ENCODE measurements around the gene ADTRP.
A peak's percentile ranks its signal among the peaks of the same experiment; 100 is the strongest.

Gene ADTRP

DNA sequence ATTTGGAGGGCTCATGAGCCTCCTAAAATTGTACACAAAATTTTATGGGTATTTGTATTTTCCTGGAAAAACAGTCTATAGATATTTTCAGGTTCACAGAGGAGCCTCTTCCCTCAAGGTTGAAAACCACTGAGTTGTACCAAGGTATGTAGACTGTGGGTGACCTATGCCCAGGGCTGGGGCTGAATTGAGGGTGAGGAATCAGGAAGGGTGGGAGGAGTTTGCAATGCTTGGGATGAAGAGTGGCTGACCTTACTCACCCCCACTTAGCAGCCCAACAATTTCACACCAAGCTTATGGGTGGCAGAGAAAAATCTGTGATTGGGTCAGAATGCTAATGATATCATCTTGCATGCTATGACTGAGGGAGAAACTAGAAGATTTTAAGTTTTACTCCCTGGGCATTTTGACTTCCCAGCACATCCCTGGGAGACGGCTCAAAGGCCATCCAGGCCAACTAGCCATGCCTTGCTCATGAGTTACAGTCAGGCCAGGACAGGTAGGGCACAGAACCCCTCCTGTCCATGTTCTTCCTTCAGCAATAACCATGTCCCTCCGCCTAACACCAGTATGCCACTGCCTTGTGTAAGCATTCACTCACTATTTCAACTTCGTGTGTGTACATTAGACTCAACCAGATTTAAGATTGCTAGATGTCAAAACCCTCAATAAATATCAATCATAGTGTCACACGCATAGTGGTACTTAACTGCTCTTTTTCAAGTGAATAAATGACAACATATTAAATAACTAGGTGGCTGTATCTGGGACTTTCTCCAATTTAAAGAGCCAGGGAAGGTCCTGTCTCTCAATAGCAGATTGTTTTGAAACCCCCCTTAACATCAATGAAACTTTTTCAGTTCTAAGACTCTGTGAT, 16.6 kb downstream of the ADTRP start:
- peak overlapping the region in 1 of 2 donors; percentile 44 for H3K9ac ChIP-seq (ENCODE audit: low read depth in 1 of 2, low read length in 2 of 2)
- H3K4me3 ChIP-seq (ENCODE audit: low read depth in 1 of 2, low read length in 2 of 2) = peak overlapping the region in 1 of 2 donors; percentile 26
- H3K27ac ChIP-seq (ENCODE audit: low read depth, low read length) = no peak overlapping the region
- peaks cover 0 to 4% of the 10 kb centered on the region in 2 donors for H3K9me3 ChIP-seq (ENCODE audit: control insufficient read depth in 1 of 2, low read length in 2 of 2)
- H3K4me1 ChIP-seq (ENCODE audit: control insufficient read depth in 1 of 2, insufficient read depth in 2 of 2, low read length in 2 of 2) = peaks cover 49 to 51% of the 10 kb centered on the region in 2 donors
- H3K27me3 ChIP-seq (ENCODE audit: control insufficient read depth in 1 of 2, insufficient read depth in 2 of 2, low read length in 2 of 2) = no peaks in the 10 kb centered on the region
- H3K36me3 ChIP-seq (ENCODE audit: control insufficient read depth in 1 of 2, insufficient read depth in 2 of 2, low read length in 2 of 2) = peaks cover 3 to 17% of the 10 kb centered on the region in 2 donors

DNA sequence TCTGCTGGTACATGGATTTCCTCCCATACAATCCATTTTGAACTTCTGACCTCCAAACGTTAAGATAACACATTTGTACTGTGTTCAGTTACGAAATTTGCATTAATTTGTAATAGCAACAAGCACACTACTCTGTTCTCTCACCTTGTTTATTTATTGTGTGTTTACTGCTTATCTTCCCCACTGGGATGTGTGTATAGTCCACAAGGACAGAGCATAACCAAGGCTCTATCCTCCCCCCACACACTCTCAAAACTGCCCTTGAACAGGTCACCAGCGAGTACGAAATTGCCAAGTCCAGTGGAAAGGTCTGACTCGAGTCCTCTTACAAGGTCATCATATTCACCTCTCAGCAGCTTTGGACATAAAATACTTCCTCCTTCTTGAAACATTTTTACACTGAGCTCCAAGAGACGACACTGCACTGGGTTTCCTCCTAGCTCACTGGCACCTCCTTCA, 18.6 kb downstream of the ADTRP start:
- H3K4me1 ChIP-seq (ENCODE audit: control insufficient read depth in 1 of 2, insufficient read depth in 2 of 2, low read length in 2 of 2) = peaks cover 49 to 51% of the 10 kb centered on the region in 2 donors
- H3K36me3 ChIP-seq (ENCODE audit: control insufficient read depth in 1 of 2, insufficient read depth in 2 of 2, low read length in 2 of 2) = peaks cover 3 to 11% of the 10 kb centered on the region in 2 donors
- peak overlapping the region in 1 of 2 donors; percentile 6 for H3K4me3 ChIP-seq (ENCODE audit: low read depth in 1 of 2, low read length in 2 of 2)
- H3K27ac ChIP-seq (ENCODE audit: low read depth, low read length) = no peak overlapping the region
- no peaks in the 10 kb centered on the region for H3K27me3 ChIP-seq (ENCODE audit: control insufficient read depth in 1 of 2, insufficient read depth in 2 of 2, low read length in 2 of 2)
- peaks cover 0 to 4% of the 10 kb centered on the region in 2 donors for H3K9me3 ChIP-seq (ENCODE audit: control insufficient read depth in 1 of 2, low read length in 2 of 2)
- H3K9ac ChIP-seq (ENCODE audit: low read depth in 1 of 2, low read length in 2 of 2) = no peak overlapping the region

DNA sequence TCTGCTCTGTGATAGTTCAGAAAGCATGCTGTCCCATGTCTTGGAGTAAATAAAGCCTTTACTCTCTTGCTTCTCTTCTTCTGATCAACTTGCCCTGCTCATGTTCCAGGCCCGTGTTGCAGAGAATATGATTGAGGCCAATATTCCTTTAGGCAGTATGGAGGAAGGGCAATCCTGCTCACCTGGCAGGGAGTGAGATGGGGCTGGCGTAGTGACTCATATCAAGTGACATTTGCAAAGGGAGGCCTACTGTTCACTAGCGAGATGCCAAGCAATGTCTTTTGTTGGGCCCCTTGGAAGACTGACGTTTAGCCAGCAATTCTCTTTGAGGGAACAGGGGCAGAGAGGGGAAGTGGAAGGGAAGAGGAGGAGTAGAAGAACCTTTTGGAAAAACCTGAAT, 19.7 kb downstream of the ADTRP start:
- Histone ChIP-seq H3K4me3 (ENCODE audit: low read depth in 1 of 2, low read length in 2 of 2) (no peak overlapping the region), H3K36me3 (ENCODE audit: control insufficient read depth in 1 of 2, insufficient read depth in 2 of 2, low read length in 2 of 2) (peaks cover 3 to 11% of the 10 kb centered on the region in 2 donors), H3K9ac (ENCODE audit: low read depth in 1 of 2, low read length in 2 of 2) (no peak overlapping the region)

DNA sequence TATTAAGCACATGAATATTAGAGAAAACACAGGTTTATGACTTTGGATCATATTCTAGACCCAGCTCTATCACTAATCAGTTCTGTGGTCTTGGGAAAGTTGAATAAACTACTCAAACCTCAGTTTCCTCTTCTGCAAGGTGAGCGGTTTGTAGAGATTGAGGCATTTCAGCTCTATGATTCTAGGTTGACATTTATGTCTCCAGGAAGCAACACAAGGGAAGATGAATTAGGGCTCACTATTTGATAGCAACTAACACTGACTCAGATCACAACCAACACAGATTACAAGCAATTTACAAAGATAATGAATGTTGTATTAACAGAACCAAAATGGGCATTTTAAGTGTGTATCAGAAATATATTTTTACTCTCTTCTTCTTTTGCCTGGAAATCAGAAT, 21.9 kb downstream of the ADTRP start:
- Histone ChIP-seq H3K9me3 (ENCODE audit: control insufficient read depth in 1 of 2, low read length in 2 of 2) (peaks cover 0 to 4% of the 10 kb centered on the region in 2 donors), H3K27ac (ENCODE audit: low read depth, low read length) (no peak overlapping the region), H3K4me3 (ENCODE audit: low read depth in 1 of 2, low read length in 2 of 2) (no peak overlapping the region), H3K36me3 (ENCODE audit: control insufficient read depth in 1 of 2, insufficient read depth in 2 of 2, low read length in 2 of 2) (peaks cover 3 to 11% of the 10 kb centered on the region in 2 donors), H3K9ac (ENCODE audit: low read depth in 1 of 2, low read length in 2 of 2) (no peak overlapping the region), H3K4me1 (ENCODE audit: control insufficient read depth in 1 of 2, insufficient read depth in 2 of 2, low read length in 2 of 2) (peaks cover 29 to 43% of the 10 kb centered on the region in 2 donors), H3K27me3 (ENCODE audit: control insufficient read depth in 1 of 2, insufficient read depth in 2 of 2, low read length in 2 of 2) (no peaks in the 10 kb centered on the region)

More for the DNA sequence above, 19.7 kb downstream of the ADTRP start:
- Histone ChIP-seq H3K4me1 (ENCODE audit: control insufficient read depth in 1 of 2, insufficient read depth in 2 of 2, low read length in 2 of 2) (peaks cover 42 to 48% of the 10 kb centered on the region in 2 donors), H3K27me3 (ENCODE audit: control insufficient read depth in 1 of 2, insufficient read depth in 2 of 2, low read length in 2 of 2) (no peaks in the 10 kb centered on the region), H3K27ac (ENCODE audit: low read depth, low read length) (no peak overlapping the region), H3K9me3 (ENCODE audit: control insufficient read depth in 1 of 2, low read length in 2 of 2) (peaks cover 0 to 4% of the 10 kb centered on the region in 2 donors)

DNA sequence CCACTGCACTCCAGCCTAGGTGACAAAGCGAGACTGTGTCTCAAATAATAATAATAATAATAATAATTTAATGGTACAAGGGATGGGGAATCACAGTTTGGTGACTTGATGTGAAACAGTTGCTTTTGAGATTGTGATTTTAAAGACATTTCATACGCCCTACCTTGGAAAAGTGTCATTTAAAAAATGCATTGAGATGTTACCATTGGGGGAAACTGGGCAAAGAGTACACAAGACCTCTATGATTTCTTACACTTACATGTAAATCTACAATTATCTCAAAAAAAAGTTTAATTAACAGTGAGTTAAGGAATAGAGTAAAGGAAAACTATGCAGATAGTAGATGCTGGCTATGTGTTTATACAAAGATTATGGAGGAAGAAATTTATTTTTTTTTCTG, 22.3 kb downstream of the ADTRP start:
- H3K36me3 ChIP-seq (ENCODE audit: control insufficient read depth in 1 of 2, insufficient read depth in 2 of 2, low read length in 2 of 2) = peaks cover 3 to 11% of the 10 kb centered on the region in 2 donors
- no peaks in the 10 kb centered on the region for H3K27me3 ChIP-seq (ENCODE audit: control insufficient read depth in 1 of 2, insufficient read depth in 2 of 2, low read length in 2 of 2)
- H3K4me3 ChIP-seq (ENCODE audit: low read depth in 1 of 2, low read length in 2 of 2) = no peak overlapping the region
- H3K27ac ChIP-seq (ENCODE audit: low read depth, low read length) = no peak overlapping the region
- peaks cover 0 to 4% of the 10 kb centered on the region in 2 donors for H3K9me3 ChIP-seq (ENCODE audit: control insufficient read depth in 1 of 2, low read length in 2 of 2)
- H3K9ac ChIP-seq (ENCODE audit: low read depth in 1 of 2, low read length in 2 of 2) = no peak overlapping the region
- peaks cover 31 to 47% of the 10 kb centered on the region in 2 donors for H3K4me1 ChIP-seq (ENCODE audit: control insufficient read depth in 1 of 2, insufficient read depth in 2 of 2, low read length in 2 of 2)

DNA sequence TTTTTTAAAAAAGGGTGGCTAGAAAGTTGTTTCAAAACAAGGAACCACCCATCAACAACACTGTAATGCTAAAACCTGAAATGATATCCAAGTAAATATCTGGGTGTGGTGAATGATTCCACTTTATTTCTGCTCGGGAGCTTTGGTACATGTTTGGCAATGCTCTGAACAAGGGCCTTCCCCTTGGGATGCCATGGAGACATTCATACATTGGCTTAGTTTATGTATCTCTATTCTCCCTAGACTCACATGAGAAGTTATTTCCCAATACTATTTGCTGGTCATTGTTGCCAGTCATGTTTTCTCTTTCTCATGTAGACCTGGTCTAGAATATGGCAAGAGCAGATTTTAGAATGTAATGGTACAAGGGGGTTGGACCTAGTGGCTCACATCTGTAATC, 22.9 kb downstream of the ADTRP start:
- H3K9me3 ChIP-seq (ENCODE audit: control insufficient read depth in 1 of 2, low read length in 2 of 2) = peaks cover 0 to 4% of the 10 kb centered on the region in 2 donors
- H3K4me3 ChIP-seq (ENCODE audit: low read depth in 1 of 2, low read length in 2 of 2) = no peak overlapping the region
- no peaks in the 10 kb centered on the region for H3K27me3 ChIP-seq (ENCODE audit: control insufficient read depth in 1 of 2, insufficient read depth in 2 of 2, low read length in 2 of 2)
- H3K9ac ChIP-seq (ENCODE audit: low read depth in 1 of 2, low read length in 2 of 2) = no peak overlapping the region
- no peak overlapping the region for H3K27ac ChIP-seq (ENCODE audit: low read depth, low read length)
- peaks cover 3 to 11% of the 10 kb centered on the region in 2 donors for H3K36me3 ChIP-seq (ENCODE audit: control insufficient read depth in 1 of 2, insufficient read depth in 2 of 2, low read length in 2 of 2)
- H3K4me1 ChIP-seq (ENCODE audit: control insufficient read depth in 1 of 2, insufficient read depth in 2 of 2, low read length in 2 of 2) = peaks cover 30 to 45% of the 10 kb centered on the region in 2 donors

DNA sequence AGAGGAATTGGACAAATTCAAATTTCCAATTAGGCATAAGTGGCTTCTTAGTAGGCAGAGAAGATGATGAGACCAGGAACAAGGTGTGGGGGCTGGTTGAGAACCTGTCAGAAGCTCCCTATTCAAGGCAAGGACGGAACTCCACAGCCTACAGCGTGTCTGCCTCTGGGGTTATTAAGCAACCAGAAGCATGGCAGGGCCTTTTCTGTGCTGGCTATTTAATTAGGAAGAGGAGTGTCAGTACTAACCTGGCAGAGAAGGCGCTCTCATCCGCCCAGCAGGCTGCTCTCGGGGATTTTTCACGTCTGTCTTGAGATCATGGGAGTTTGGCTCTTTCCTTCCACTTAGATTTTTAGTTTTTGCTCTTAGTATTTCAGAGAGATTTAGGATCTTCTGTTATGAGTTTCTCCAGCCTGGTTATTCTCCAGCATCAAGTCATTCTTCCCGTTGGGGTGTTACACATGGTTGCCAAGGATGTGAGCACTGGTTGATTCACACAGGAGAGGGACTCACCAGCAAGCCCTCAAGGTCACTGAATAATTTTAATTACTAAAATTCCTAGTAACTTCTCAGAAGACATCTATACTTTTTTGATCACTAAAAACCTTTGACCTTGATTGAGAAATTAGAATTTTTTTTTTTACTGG, 23.9 kb downstream of the ADTRP start:
- Histone ChIP-seq H3K27ac (ENCODE audit: low read depth, low read length) (no peak overlapping the region), H3K4me1 (ENCODE audit: control insufficient read depth in 1 of 2, insufficient read depth in 2 of 2, low read length in 2 of 2) (peaks cover 26 to 44% of the 10 kb centered on the region in 2 donors), H3K9me3 (ENCODE audit: control insufficient read depth in 1 of 2, low read length in 2 of 2) (peaks cover 0 to 4% of the 10 kb centered on the region in 2 donors), H3K27me3 (ENCODE audit: control insufficient read depth in 1 of 2, insufficient read depth in 2 of 2, low read length in 2 of 2) (no peaks in the 10 kb centered on the region), H3K9ac (ENCODE audit: low read depth in 1 of 2, low read length in 2 of 2) (no peak overlapping the region), H3K36me3 (ENCODE audit: control insufficient read depth in 1 of 2, insufficient read depth in 2 of 2, low read length in 2 of 2) (peaks cover 3 to 11% of the 10 kb centered on the region in 2 donors), H3K4me3 (ENCODE audit: low read depth in 1 of 2, low read length in 2 of 2) (no peak overlapping the region)

DNA sequence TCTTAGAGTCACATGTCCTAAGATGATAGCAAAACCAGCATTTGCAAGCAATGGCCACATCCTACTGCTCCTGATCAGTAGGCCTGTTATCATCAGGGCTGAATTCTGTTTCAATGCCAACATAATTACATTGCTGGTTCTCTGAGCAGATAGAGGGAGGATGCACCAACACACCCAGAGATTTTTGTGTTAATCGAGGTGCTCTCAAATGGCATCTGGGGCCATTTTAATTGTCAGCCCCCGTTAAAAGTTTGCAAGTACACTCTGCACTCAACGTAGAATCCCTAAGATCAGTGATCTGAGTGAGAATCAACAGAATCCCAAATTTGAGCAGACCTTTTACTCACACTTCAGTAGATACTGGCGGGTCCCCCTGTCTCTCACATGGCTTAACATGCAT, 24.8 kb downstream of the ADTRP start:
- no peak overlapping the region for H3K27ac ChIP-seq (ENCODE audit: low read depth, low read length)
- no peak overlapping the region for H3K4me3 ChIP-seq (ENCODE audit: low read depth in 1 of 2, low read length in 2 of 2)
- no peaks in the 10 kb centered on the region for H3K27me3 ChIP-seq (ENCODE audit: control insufficient read depth in 1 of 2, insufficient read depth in 2 of 2, low read length in 2 of 2)
- H3K9ac ChIP-seq (ENCODE audit: low read depth in 1 of 2, low read length in 2 of 2) = no peak overlapping the region
- H3K4me1 ChIP-seq (ENCODE audit: control insufficient read depth in 1 of 2, insufficient read depth in 2 of 2, low read length in 2 of 2) = peaks cover 24 to 38% of the 10 kb centered on the region in 2 donors
- H3K36me3 ChIP-seq (ENCODE audit: control insufficient read depth in 1 of 2, insufficient read depth in 2 of 2, low read length in 2 of 2) = peaks cover 3 to 8% of the 10 kb centered on the region in 2 donors
- peaks cover 0 to 4% of the 10 kb centered on the region in 2 donors for H3K9me3 ChIP-seq (ENCODE audit: control insufficient read depth in 1 of 2, low read length in 2 of 2)

DNA sequence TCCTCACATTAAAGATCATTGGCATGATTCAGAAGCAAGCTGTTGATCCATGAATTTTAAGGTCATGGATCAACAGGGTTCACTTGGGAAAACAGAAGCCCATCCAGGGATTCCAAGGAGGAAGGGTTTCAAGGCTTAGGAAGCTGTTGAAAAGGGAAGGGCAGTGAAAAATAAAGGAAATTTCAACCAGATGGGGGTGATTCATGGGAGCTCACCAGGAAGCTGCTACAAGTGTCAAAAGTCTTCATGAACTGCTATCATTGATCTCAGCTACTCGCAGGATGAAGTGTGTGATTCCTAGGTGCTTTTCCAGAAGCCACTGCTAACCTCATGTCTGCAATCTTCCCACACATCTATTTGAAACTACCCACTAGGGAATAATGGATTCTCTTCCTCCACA, 26.2 kb downstream of the ADTRP start:
- Histone ChIP-seq H3K36me3 (ENCODE audit: control insufficient read depth in 1 of 2, insufficient read depth in 2 of 2, low read length in 2 of 2) (peaks cover 3 to 5% of the 10 kb centered on the region in 2 donors), H3K4me1 (ENCODE audit: control insufficient read depth in 1 of 2, insufficient read depth in 2 of 2, low read length in 2 of 2) (peaks cover 24 to 37% of the 10 kb centered on the region in 2 donors), H3K27ac (ENCODE audit: low read depth, low read length) (no peak overlapping the region), H3K9ac (ENCODE audit: low read depth in 1 of 2, low read length in 2 of 2) (no peak overlapping the region), H3K27me3 (ENCODE audit: control insufficient read depth in 1 of 2, insufficient read depth in 2 of 2, low read length in 2 of 2) (no peaks in the 10 kb centered on the region), H3K9me3 (ENCODE audit: control insufficient read depth in 1 of 2, low read length in 2 of 2) (no peaks in the 10 kb centered on the region), H3K4me3 (ENCODE audit: low read depth in 1 of 2, low read length in 2 of 2) (no peak overlapping the region)

DNA sequence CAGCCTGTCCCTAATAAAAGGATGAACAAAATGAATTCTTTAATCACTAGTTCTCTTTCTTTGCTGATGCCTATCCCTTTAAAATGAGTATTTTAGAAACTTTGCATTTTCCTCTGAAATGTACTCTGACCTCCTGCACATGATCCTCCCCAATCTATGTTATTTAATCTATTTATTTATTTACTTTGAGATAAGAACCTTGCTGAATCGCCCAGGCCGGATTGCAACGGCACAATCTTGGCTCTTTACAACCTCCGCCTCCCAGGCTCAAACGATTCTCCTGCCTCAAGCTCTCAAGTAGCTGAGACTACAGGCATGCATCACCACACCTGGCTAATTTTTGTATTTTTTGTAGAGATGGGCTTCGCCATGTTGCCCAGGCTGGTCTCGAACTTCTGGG, 27.9 kb downstream of the ADTRP start:
- H3K4me1 ChIP-seq (ENCODE audit: control insufficient read depth in 1 of 2, insufficient read depth in 2 of 2, low read length in 2 of 2) = peaks cover 24 to 37% of the 10 kb centered on the region in 2 donors
- no peaks in the 10 kb centered on the region for H3K9me3 ChIP-seq (ENCODE audit: control insufficient read depth in 1 of 2, low read length in 2 of 2)
- no peak overlapping the region for H3K27ac ChIP-seq (ENCODE audit: low read depth, low read length)
- peaks cover 3 to 5% of the 10 kb centered on the region in 2 donors for H3K36me3 ChIP-seq (ENCODE audit: control insufficient read depth in 1 of 2, insufficient read depth in 2 of 2, low read length in 2 of 2)
- H3K27me3 ChIP-seq (ENCODE audit: control insufficient read depth in 1 of 2, insufficient read depth in 2 of 2, low read length in 2 of 2) = no peaks in the 10 kb centered on the region
- H3K9ac ChIP-seq (ENCODE audit: low read depth in 1 of 2, low read length in 2 of 2) = no peak overlapping the region
- peak overlapping the region in 1 of 2 donors; percentile 4 for H3K4me3 ChIP-seq (ENCODE audit: low read depth in 1 of 2, low read length in 2 of 2)
